Fibroblast of mammary gland (primary cell): ENCODE results near the gene PHOSPHO1.
A peak's percentile ranks its signal among the peaks of the same experiment; 100 is the strongest.

Experiments
- DNase-seq: peaks from one replicate; pipeline ENCODE4 v3.0.0-alpha.2; 2010; ENCODE audit warnings: low read depth
- H3K4me3 ChIP-seq: 2 replicates; pipeline ENCODE4 v1.5.1; 2011; ENCODE audit warnings: low read depth, mild to moderate bottlenecking, low read length, moderate library complexity; ENCODE audit not compliant: control insufficient read depth
- TF ChIP-seq, protein P1 (sequence below): conservative IDR thresholded peaks from 2 replicates; pipeline ENCODE4 v1.5.1; 2011; ENCODE audit warnings: low read depth, low read length, inconsistent platforms; ENCODE audit not compliant: control insufficient read depth, insufficient read depth

Gene PHOSPHO1

DNA sequence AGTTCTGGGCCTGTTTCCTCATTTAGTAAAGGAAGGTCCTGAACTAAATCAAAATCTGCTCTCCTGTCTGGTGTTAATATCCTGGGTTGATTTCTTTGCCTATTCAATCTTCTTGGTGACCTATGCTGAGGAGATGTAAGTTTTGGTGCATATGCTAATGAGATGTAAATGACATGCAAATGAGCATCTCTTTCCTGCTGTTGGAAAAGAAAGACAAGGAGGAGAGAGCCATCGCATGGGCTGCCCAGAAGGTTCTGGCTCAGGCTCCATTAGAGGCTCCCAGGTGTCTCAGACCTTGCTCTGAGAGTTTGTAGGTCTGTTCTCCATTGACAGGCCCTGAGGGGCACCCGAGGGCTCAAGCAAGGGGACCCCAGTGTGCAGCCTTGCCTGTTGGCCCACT lies 16.7 kb downstream of the PHOSPHO1 start:
- no peak overlapping the region for H3K4me3 ChIP-seq
- no peak for DNase-seq
- TF ChIP-seq, protein P1, sequence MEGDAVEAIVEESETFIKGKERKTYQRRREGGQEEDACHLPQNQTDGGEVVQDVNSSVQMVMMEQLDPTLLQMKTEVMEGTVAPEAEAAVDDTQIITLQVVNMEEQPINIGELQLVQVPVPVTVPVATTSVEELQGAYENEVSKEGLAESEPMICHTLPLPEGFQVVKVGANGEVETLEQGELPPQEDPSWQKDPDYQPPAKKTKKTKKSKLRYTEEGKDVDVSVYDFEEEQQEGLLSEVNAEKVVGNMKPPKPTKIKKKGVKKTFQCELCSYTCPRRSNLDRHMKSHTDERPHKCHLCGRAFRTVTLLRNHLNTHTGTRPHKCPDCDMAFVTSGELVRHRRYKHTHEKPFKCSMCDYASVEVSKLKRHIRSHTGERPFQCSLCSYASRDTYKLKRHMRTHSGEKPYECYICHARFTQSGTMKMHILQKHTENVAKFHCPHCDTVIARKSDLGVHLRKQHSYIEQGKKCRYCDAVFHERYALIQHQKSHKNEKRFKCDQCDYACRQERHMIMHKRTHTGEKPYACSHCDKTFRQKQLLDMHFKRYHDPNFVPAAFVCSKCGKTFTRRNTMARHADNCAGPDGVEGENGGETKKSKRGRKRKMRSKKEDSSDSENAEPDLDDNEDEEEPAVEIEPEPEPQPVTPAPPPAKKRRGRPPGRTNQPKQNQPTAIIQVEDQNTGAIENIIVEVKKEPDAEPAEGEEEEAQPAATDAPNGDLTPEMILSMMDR: no peak

DNA sequence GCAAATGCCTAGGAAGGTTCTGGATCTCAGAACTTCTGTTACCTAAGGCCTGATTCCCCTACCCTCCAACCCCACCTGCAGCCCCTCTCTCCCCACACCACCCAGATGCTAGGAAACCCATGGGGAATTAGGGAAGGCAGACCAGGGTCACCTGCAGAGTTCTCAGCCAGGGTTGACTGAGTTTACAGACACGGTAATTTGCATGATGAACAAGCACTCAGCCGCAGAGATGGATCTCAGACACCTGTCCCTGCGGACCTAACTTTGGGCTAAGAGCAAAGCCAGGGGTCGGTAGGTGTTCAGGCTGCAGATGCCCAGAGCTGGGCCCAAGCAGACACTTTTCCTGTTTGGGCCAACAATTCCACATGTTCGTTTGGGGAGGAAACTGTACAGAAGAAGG lies 17.2 kb downstream of the PHOSPHO1 start:
- TF ChIP-seq, protein P1: no peak
- DNase-seq: no peak
- H3K4me3 ChIP-seq: no peak overlapping the region

DNA sequence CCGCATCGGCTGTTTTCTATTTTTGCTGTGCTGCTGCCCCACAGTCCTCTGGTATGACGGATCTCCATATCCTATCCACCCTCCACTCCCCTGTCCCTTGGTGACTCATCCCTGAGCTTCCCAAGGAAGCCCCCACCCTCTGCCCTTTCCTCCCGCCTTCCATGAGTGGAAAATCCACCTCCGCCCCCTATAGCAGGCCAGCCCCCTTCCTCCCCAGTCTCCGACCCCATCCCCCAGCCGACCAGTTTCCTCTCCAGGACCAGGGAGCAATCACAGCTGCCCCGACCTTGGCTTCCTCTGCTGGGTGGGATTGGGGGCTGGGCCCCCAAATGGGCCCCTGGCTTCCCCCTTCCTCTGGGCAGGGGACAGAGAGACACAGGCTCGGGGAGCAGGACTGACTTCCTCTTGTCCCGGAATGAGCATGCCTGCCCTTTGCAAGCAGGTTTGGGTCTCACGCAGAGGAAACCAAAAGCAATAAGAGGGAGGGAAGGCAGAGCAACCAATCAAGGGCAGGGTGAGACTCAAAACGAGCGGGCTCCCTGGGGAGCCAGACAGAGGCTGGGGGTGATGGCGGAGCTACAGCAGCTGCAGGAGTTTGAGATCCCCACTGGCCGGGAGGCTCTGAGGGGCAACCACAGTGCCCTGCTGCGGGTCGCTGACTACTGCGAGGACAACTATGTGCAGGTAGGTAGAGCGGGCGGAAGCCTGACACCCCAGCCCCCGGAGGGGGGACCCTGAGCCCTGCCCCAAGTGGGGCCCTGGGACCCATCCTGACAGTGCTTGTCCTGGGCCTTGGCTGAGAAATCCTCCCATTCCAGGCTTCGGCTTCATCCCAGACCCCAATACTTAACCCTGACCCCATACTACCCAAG lies 20.2 kb downstream of the PHOSPHO1 start, which contains the start of the genes ABI3 and GNGT2:
ABI3 (plus strand) TSS at position 550 of the 872 bp plus-strand sequence; CDS start at position 568, 18 bp downstream.
GNGT2 (minus strand) TSS at position 417 of the 872 bp plus-strand sequence. CDS start 3,152 bp downstream, outside the sequence.
- peak; percentile 38 for DNase-seq
- TF ChIP-seq, protein P1: no peak
- no peak within 1 kb of the TSS for H3K4me3 ChIP-seq

DNA sequence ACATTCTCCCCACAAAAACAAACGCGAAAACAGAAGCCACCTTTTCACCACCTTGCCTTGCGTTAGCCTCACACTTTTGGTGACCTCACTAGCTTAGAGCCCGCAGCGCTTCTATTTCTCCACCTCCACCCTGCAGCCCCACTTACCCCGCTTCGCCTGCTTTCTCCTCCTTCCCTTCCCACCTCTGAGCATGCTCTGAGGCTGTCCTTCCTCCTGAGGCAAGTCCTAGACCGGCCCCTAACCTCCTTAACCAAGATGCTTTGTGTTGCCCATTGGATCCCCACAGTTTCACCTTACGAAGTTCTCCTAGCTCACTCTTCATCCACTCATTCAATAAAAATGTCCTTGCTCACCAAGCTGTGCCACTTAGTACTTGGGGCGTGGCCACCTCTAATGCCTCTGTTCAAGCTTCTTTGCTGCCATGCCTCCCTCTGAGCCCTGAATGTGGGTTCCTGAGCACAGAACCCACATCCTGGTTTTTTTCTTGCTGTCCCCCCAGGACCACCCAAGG lies 21.5 kb downstream of the PHOSPHO1 start:
- H3K4me3 ChIP-seq: no peak overlapping the region
- no peak for DNase-seq

DNA sequence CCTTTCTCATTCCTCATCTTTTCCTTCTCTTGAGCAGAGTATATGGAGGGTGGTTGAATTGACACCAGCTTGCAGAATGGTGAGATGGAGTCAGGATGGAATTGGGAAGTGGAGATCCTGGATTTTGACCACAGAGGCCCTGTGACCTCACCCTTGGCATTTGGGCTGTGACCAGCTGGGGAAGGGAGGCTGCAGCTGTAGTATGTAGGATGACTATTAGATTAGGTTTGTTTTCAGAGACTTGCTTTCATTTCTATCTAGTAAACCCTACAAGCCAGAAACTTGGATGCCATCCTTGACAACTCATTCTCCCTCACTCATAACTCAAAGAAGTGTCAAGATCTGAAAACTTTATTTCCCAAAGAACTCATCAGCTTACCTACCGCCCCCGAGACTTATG lies 26.1 kb downstream of the PHOSPHO1 start:
- TF ChIP-seq, protein P1: no peak
- DNase-seq: peak; percentile 25
- no peak overlapping the region for H3K4me3 ChIP-seq

More for the DNA sequence above, 21.5 kb downstream of the PHOSPHO1 start:
- TF ChIP-seq, protein P1: no peak

DNA sequence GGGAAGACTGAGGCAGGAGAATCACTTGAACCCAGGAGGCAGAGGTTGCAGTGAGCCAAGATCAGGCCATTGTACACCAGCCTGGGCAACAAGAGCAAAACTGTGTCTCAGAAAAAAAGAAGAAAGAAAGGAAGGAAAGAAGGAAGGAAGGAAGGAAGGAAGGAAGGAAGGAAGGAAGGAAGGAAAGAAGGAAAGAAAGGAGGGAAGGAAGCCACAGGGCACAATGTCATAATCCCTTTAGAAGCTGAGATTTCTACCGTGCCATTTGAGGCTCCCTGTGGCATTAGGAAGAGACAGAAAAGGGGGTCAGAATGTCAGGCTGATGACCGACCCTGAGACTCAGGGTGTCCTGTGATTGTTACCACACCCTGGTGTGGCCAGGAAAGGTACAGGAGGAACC lies 26.8 kb downstream of the PHOSPHO1 start:
- TF ChIP-seq, protein P1: no peak
- H3K4me3 ChIP-seq: no peak overlapping the region

More for the DNA sequence above, 26.8 kb downstream of the PHOSPHO1 start:
- DNase-seq: no peak
